Measurements from ENCODE around the gene KXD1.
"Not testable (repeated sequence)": the region's sequence is repeated elsewhere in the genome, so short reads cannot be mapped to it uniquely, and the experiment has no call there.

The KXD1 gene

DNA sequence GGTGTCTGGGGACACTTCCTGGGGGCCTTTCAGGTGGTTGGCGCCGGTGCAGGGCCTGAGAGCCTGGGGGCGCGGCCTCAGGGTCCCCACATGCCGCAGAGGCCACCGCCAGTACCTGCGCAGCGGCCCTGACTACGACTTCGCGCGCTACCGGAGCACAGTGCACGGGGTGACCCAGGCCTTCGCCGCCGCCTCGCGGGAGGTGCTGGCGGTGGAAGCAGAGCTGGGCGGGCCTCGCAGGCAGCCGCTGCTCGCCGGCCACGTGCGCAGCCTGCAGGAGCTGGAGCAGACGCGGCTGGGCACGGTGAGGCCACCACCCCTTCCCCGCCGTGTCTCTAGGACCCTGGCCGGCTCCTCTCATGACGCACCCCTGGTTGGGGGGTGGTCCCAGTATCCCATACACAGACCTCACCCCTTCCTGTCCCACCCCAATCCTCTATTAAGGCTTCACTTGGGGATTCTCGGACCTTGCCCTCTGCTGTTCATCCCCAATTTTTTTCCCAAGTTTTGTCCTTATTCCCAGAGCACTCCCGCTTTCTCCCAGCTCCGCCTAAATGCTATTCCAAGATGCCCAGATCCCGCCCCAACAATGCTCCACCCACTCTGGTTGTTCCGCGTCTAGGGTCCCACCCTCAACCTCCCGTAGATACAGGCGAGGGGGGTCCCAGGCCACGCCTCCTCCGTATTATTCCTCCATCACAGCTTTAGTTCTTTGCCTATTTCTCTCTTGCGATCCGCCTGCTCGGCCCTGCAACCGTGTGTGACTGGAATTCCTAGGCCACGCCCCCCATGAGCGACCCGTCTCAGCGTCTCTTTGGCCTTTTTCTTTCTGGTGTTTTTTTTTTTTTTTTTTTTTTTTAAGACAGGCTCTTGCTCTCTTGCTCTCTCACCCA is 32.0 kb downstream of the KXD1 start:
- DNase-seq (ENCODE audit: low read depth), result peak; percentile 30
- TF ChIP-seq, protein P1, sequence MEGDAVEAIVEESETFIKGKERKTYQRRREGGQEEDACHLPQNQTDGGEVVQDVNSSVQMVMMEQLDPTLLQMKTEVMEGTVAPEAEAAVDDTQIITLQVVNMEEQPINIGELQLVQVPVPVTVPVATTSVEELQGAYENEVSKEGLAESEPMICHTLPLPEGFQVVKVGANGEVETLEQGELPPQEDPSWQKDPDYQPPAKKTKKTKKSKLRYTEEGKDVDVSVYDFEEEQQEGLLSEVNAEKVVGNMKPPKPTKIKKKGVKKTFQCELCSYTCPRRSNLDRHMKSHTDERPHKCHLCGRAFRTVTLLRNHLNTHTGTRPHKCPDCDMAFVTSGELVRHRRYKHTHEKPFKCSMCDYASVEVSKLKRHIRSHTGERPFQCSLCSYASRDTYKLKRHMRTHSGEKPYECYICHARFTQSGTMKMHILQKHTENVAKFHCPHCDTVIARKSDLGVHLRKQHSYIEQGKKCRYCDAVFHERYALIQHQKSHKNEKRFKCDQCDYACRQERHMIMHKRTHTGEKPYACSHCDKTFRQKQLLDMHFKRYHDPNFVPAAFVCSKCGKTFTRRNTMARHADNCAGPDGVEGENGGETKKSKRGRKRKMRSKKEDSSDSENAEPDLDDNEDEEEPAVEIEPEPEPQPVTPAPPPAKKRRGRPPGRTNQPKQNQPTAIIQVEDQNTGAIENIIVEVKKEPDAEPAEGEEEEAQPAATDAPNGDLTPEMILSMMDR (IDR thresholded peaks at IDR 0.05; ENCODE audit: control insufficient read depth, extremely low read depth, insufficient read depth), result peak; percentile 39; the same call in 1 of the 2 replicates
- peak overlapping the region; percentile 84 for H3K4me3 ChIP-seq (ENCODE audit: low read depth, low read length)

DNA sequence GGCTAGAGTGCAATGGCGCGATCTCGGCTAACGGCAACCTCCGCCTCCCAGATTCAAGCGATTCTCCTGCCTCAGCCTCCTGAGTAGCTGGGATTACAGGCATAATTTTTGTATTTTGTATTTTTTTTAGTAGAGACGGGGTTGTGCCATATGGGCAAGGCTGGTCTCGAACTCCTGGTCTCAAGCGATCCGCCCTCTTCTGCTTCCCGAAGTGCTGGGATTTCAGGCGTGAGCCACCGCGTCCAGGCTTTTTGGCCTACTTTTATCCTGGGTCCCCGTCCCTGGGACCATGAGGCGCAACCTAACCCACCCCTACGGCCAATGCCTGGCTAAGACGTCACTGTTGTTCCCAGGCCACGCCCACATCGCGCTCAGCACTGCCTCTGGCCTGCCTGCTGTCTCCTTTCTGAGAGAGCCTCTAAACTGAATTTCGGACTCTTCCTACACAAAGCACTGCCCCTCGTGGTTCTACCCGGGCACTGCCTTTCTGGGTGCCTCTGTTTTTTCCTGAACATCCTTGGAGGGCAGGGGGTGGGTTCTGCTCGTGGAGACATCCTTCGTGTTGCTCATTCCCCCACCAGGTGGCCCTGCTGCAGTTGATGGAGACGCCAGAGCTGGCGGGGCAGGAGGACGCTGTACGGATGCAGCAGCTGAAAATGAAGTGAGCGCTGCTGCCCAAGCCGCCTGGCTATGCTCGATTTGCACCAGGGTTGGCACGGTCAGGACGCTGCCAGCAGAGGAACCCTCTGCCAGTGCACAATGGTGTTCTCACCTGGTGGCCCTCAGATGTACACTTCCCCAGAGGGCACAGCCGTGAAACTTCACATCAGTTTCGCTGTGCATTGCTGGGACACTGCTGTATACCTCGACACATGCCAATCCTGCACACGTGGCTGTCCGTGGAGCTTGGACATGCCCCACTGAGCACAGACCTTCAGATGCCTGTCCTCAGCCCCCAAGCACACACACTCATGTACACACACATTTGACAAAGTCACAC is 32.9 kb downstream of the KXD1 start:
- TF ChIP-seq, protein P1 (IDR thresholded peaks at IDR 0.05; ENCODE audit: control insufficient read depth, extremely low read depth, insufficient read depth), result no peak
- no peak overlapping the region for H3K4me3 ChIP-seq (ENCODE audit: low read depth, low read length)
- DNase-seq (ENCODE audit: low read depth), result no peak

DNA sequence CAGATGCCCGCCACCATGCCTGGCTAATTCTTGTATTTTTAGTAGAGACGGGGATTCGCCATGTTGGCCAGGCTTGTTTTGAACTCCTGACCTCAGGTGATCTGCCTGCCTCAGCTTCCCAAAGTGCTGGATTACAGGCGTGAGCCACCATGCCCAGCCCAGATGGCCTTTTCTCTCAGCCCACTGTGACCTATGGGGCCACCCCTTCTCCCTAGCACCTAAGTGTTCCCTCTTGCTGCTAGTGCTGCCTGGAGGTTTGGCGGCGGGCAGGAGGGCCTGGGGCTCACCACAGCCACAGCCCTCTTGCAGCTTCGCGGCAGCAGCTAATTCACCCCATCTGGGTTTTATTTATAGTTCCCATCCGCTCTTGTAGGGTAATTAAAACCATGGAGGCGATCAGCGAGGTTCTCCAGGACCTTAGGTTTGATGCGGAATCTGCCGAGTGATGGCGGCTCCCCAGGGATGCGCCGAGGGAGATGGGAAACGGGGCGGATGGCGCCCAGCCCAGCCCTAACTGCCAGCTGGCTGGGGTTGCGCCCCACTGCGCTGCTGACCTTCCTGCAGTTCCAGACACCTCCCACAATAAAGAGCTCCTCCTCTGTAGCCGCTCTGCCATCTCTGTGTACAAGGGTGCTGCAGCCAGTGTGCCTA is 34.2 kb downstream of the KXD1 start:
- DNase-seq (ENCODE audit: low read depth), result no peak
- TF ChIP-seq, protein P1 (IDR thresholded peaks at IDR 0.05; ENCODE audit: control insufficient read depth, extremely low read depth, insufficient read depth), result no peak
- H3K4me3 ChIP-seq (ENCODE audit: low read depth, low read length), result no peak overlapping the region

DNA sequence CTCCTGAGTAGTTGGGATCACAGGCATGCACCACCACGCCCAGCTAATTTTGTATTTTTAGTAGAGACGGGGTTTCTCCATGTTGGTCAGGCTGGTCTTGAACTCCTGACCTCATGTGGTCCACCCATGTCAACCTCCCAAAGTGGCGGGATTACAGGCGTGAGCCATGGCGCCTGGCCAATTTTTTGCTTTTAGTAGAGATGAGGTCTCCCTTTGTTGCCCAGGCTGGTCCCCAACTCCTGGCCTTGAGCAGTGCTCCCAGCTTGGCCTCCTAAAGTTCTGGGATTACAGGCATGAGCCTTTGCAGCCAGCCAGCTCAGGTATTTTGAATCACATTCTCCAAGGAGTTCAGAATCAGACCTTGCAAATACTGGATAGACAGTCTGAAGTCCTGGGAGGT is 35.1 kb downstream of the KXD1 start:
- DNase-seq (ENCODE audit: low read depth); H3K4me3 ChIP-seq (ENCODE audit: low read depth, low read length): not testable (repeated sequence)

DNA sequence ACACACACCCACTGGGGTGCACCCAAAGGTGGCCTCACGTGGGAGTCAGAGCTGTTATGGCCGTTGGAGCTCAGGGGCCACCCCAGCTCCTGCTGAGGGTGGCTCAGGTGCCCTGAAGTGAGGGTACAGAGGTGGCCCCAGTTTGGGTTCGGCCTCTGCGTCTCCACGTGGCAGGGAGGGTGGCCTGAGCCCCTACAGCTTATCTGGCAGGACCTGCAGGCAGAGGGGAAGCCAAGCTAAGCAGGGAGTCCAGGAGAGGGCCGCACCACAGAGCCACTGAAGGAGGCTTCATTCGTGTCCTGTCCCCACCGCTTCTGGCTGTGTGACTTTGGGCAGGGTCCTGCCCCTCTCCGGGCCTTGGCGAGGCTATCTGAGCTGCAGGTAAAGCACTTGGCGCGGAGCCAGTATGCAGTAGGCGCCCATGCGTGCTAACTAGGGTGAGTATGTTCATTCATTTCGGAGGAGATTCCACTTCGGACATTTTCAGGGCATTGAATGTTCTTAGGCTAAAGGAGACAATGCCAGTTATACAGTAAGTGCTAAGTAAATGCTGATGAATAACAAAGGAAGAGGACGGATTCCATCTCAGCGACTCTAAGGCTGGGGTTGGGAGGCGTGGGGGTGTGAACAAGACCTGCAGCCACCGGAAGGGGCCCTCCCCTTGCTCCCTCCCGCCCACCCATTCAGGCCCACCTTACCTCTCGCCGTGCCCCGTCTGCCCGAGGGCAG is 35.9 kb downstream of the KXD1 start:
- TF ChIP-seq, protein P1 (IDR thresholded peaks at IDR 0.05; ENCODE audit: control insufficient read depth, extremely low read depth, insufficient read depth), result no peak
- no peak for DNase-seq (ENCODE audit: low read depth)
- no peak overlapping the region for H3K4me3 ChIP-seq (ENCODE audit: low read depth, low read length)

DNA sequence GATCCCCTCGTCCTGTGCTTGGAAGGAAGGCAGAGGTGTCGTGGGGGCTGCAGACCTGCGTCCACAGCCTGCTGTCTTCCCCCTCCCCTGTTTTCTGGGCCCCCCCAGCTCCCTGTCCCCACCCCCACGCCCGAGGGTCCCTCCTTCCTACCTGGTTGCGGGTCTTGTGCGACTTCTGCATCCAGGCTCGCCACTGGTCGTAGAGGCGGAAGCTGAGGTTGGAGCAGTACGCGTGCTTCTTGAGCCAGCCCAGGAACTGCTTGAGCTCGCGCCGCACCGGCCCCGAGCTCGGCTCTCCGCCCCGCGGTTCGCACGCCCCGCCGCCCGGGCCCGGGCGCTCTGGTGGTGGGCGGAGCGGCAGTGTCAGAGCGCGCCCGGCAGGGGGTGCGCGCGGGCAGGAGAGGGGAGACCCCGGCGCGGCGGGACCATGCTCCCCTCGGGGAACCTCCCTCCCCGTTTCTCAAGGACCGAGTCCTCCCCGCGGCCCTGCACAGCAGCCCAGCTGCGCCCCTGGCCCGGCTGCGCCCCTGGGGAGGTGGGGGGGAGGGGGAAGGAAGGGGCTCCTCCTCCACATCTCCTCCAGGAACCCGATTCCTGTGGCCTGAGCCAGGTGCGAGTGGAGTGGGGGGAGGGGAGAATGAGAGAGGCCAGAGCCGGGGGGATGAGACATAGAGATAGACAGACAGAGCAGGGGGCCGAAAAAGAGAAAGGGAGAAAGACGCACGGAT is 36.6 kb downstream of the KXD1 start:
- H3K4me3 ChIP-seq (ENCODE audit: low read depth, low read length), result peak overlapping the region; percentile 40
- TF ChIP-seq, protein P1 (IDR thresholded peaks at IDR 0.05; ENCODE audit: control insufficient read depth, extremely low read depth, insufficient read depth), result peak; percentile 91
- DNase-seq (ENCODE audit: low read depth), result peak; percentile 25

All from LNCaP clone FGC (cell line).